ENCODE measurements around the gene POLR2A. TPM values are rescaled to one million over a fixed set of nuclear protein-coding genes. Genes with fewer than 3 reads are reported as not detected.

The POLR2A gene
- total and polyA plus RNA-seq, 2 of the 4 experiments (the other 2 are of a cell fraction), result 54.0 to 56.6 TPM

Small RNA genes lying within 50 kb of the gene (microRNA-seq; reads per million reads assigned to microRNA genes)
- gene RF00019 (ENCODE audit: insufficient read depth, insufficient read length), result not detected

Small RNA genes lying within 50 kb of the gene (small RNA-seq; reads per million reads assigned to genes)
- gene RF00019, result 0 reads per million in 5 experiments

Other genes with a start within 250 kb of the POLR2A start
Only the 30 nearest of the 40 such genes appear.
- gene SLC2A4, start 202.6 kb upstream of the POLR2A start, total RNA-seq (2012; rRNA removed), result under 0.01 TPM in 1 of 2 replicates, not detected in the other
- gene SLC2A4, start 202.6 kb upstream of the POLR2A start, polyA plus RNA-seq (2012; rRNA removed), result 0.07 TPM in 2 replicates
- not detected in 2 replicates for gene YBX2, start 189.7 kb upstream of the POLR2A start, total RNA-seq (2012; rRNA removed)
- 0.17 TPM in 1 of 2 replicates, not detected in the other for gene YBX2, start 189.7 kb upstream of the POLR2A start, polyA plus RNA-seq (2012; rRNA removed)
- gene EIF5A, start 176.7 kb upstream of the POLR2A start, total RNA-seq (2012; rRNA removed), result 718 and 883 TPM in 2 replicates
- 660 and 782 TPM in 2 replicates for gene EIF5A, start 176.7 kb upstream of the POLR2A start, polyA plus RNA-seq (2012; rRNA removed)
- gene GPS2, start 169.0 kb upstream of the POLR2A start, total RNA-seq (2012; rRNA removed), result 36.2 and 37.5 TPM in 2 replicates
- gene GPS2, start 169.0 kb upstream of the POLR2A start, polyA plus RNA-seq (2012; rRNA removed), result 47.5 and 50.9 TPM in 2 replicates
- 8.4 and 9.2 TPM in 2 replicates for gene NEURL4, start 155.0 kb upstream of the POLR2A start, total RNA-seq (2012; rRNA removed)
- 23.3 and 26.3 TPM in 2 replicates for gene NEURL4, start 155.0 kb upstream of the POLR2A start, polyA plus RNA-seq (2012; rRNA removed)
- gene ACAP1, start 147.8 kb upstream of the POLR2A start, total RNA-seq (2012; rRNA removed), result under 0.01 and 0.83 TPM in 2 replicates
- 2.1 and 2.3 TPM in 2 replicates for gene ACAP1, start 147.8 kb upstream of the POLR2A start, polyA plus RNA-seq (2012; rRNA removed)
- 10.6 and 10.8 TPM in 2 replicates for gene KCTD11, start 132.2 kb upstream of the POLR2A start, total RNA-seq (2012; rRNA removed)
- 14.4 and 16.4 TPM in 2 replicates for gene KCTD11, start 132.2 kb upstream of the POLR2A start, polyA plus RNA-seq (2012; rRNA removed)
- gene TMEM95, start 129.2 kb upstream of the POLR2A start, total RNA-seq (2012; rRNA removed), result not detected in 2 replicates
- not detected in 2 replicates for gene TMEM95, start 129.2 kb upstream of the POLR2A start, polyA plus RNA-seq (2012; rRNA removed)
- under 0.01 and 0.54 TPM in 2 replicates for gene TNK1, start 103.3 kb upstream of the POLR2A start, total RNA-seq (2012; rRNA removed)
- gene TNK1, start 103.3 kb upstream of the POLR2A start, polyA plus RNA-seq (2012; rRNA removed), result 0.44 and 0.55 TPM in 2 replicates
- 6.1 and 6.4 TPM in 2 replicates for gene PLSCR3, start 89.8 kb upstream of the POLR2A start, total RNA-seq (2012; rRNA removed)
- 116 and 131 TPM in 2 replicates for gene PLSCR3, start 89.8 kb upstream of the POLR2A start, polyA plus RNA-seq (2012; rRNA removed)
- gene TMEM256, start 80.3 kb upstream of the POLR2A start, total RNA-seq (2012; rRNA removed), result 35.3 and 38.4 TPM in 2 replicates
- 174 and 252 TPM in 2 replicates for gene TMEM256, start 80.3 kb upstream of the POLR2A start, polyA plus RNA-seq (2012; rRNA removed)
- gene NLGN2, start 76.5 kb upstream of the POLR2A start, total RNA-seq (2012; rRNA removed), result 1.7 and 1.8 TPM in 2 replicates
- 36.7 and 38.1 TPM in 2 replicates for gene NLGN2, start 76.5 kb upstream of the POLR2A start, polyA plus RNA-seq (2012; rRNA removed)
- not detected in 2 replicates for gene SPEM1, start 64.0 kb upstream of the POLR2A start, total RNA-seq (2012; rRNA removed)
- not detected in 2 replicates for gene SPEM1, start 64.0 kb upstream of the POLR2A start, polyA plus RNA-seq (2012; rRNA removed)
- not detected in 2 replicates for gene SPEM2, start 58.8 kb upstream of the POLR2A start, total RNA-seq (2012; rRNA removed)
- not detected in 2 replicates for gene SPEM2, start 58.8 kb upstream of the POLR2A start, polyA plus RNA-seq (2012; rRNA removed)
- not detected in 2 replicates for gene SPEM3, start 55.5 kb upstream of the POLR2A start, total RNA-seq (2012; rRNA removed)
- not detected in 2 replicates for gene SPEM3, start 55.5 kb upstream of the POLR2A start, polyA plus RNA-seq (2012; rRNA removed)
- 1.1 and 1.4 TPM in 2 replicates for gene TMEM102, start 48.9 kb upstream of the POLR2A start, total RNA-seq (2012; rRNA removed)
- gene TMEM102, start 48.9 kb upstream of the POLR2A start, polyA plus RNA-seq (2012; rRNA removed), result 2.2 and 2.3 TPM in 2 replicates
- 0.18 and 0.28 TPM in 2 replicates for gene FGF11, start 44.9 kb upstream of the POLR2A start, total RNA-seq (2012; rRNA removed)
- gene FGF11, start 44.9 kb upstream of the POLR2A start, polyA plus RNA-seq (2012; rRNA removed), result 0.99 and 1.1 TPM in 2 replicates
- gene CHRNB1, start 39.3 kb upstream of the POLR2A start, total RNA-seq (2012; rRNA removed), result 4.2 and 4.3 TPM in 2 replicates
- gene CHRNB1, start 39.3 kb upstream of the POLR2A start, polyA plus RNA-seq (2012; rRNA removed), result 6.0 and 6.4 TPM in 2 replicates
- gene ZBTB4, start 4.7 kb upstream of the POLR2A start, total RNA-seq (2012; rRNA removed), result 6.3 and 8.3 TPM in 2 replicates
- gene ZBTB4, start 4.7 kb upstream of the POLR2A start, polyA plus RNA-seq (2012; rRNA removed), result 20.1 and 20.3 TPM in 2 replicates
- not detected in 2 replicates for gene SLC35G6, start 2.9 kb upstream of the POLR2A start, total RNA-seq (2012; rRNA removed)
- gene SLC35G6, start 2.9 kb upstream of the POLR2A start, polyA plus RNA-seq (2012; rRNA removed), result not detected in 2 replicates
- gene TNFSF12, start 64.7 kb downstream of the POLR2A start, total RNA-seq (2012; rRNA removed), result 2.7 and 3.6 TPM in 2 replicates
- gene TNFSF12, start 64.7 kb downstream of the POLR2A start, polyA plus RNA-seq (2012; rRNA removed), result 22.0 and 23.1 TPM in 2 replicates
- 0.56 TPM in 1 of 2 replicates, not detected in the other for gene TNFSF13, start 74.4 kb downstream of the POLR2A start, total RNA-seq (2012; rRNA removed)
- gene TNFSF13, start 74.4 kb downstream of the POLR2A start, polyA plus RNA-seq (2012; rRNA removed), result 0.98 and 1.3 TPM in 2 replicates
- 72.8 and 120 TPM in 2 replicates for gene SENP3, start 77.6 kb downstream of the POLR2A start, total RNA-seq (2012; rRNA removed)
- gene SENP3, start 77.6 kb downstream of the POLR2A start, polyA plus RNA-seq (2012; rRNA removed), result 74.7 and 82.4 TPM in 2 replicates
- gene CD68, start 95.3 kb downstream of the POLR2A start, total RNA-seq (2012; rRNA removed), result 16.0 and 23.3 TPM in 2 replicates
- gene CD68, start 95.3 kb downstream of the POLR2A start, polyA plus RNA-seq (2012; rRNA removed), result 43.1 and 55.0 TPM in 2 replicates
- gene MPDU1, start 99.5 kb downstream of the POLR2A start, total RNA-seq (2012; rRNA removed), result 142 and 149 TPM in 2 replicates
- gene MPDU1, start 99.5 kb downstream of the POLR2A start, polyA plus RNA-seq (2012; rRNA removed), result 135 and 152 TPM in 2 replicates
- 0.18 and 0.28 TPM in 2 replicates for gene SOX15, start 105.7 kb downstream of the POLR2A start, total RNA-seq (2012; rRNA removed)
- gene SOX15, start 105.7 kb downstream of the POLR2A start, polyA plus RNA-seq (2012; rRNA removed), result 0.62 and 1.0 TPM in 2 replicates
- gene FXR2, start 130.5 kb downstream of the POLR2A start, total RNA-seq (2012; rRNA removed), result 38.6 and 39.1 TPM in 2 replicates
- gene FXR2, start 130.5 kb downstream of the POLR2A start, polyA plus RNA-seq (2012; rRNA removed), result 55.9 and 59.8 TPM in 2 replicates
- gene SAT2, start 143.5 kb downstream of the POLR2A start, total RNA-seq (2012; rRNA removed), result 20.4 and 21.4 TPM in 2 replicates
- 43.8 and 45.9 TPM in 2 replicates for gene SAT2, start 143.5 kb downstream of the POLR2A start, polyA plus RNA-seq (2012; rRNA removed)
- 0.36 TPM in 1 of 2 replicates, not detected in the other for gene SHBG, start 145.8 kb downstream of the POLR2A start, total RNA-seq (2012; rRNA removed)
- 0.38 and 0.40 TPM in 2 replicates for gene SHBG, start 145.8 kb downstream of the POLR2A start, polyA plus RNA-seq (2012; rRNA removed)
- not detected in 2 replicates for gene ATP1B2, start 166.6 kb downstream of the POLR2A start, total RNA-seq (2012; rRNA removed)
- 0.02 TPM in 1 of 2 replicates, not detected in the other for gene ATP1B2, start 166.6 kb downstream of the POLR2A start, polyA plus RNA-seq (2012; rRNA removed)